Choroid plexus epithelial cell (primary cell): Measurements from ENCODE around the gene TRIM38.
"Not testable (repeated sequence)": the region's sequence is repeated elsewhere in the genome, so short reads cannot be mapped to it uniquely, and the experiment has no call there.

ENCODE experiments used
- DNase-seq: peaks from one replicate; pipeline ENCODE4 v3.0.0-alpha.2; 2010; ENCODE audit warnings: low read depth
- H3K4me3 ChIP-seq: 2 replicates; pipeline ENCODE4 v1.5.1; 2011; ENCODE audit warnings: low read depth, mild to moderate bottlenecking, control low read depth, low read length, moderate library complexity
- TF ChIP-seq, protein P1 (sequence below): conservative IDR thresholded peaks from 2 replicates; pipeline ENCODE4 v1.5.1; 2011; ENCODE audit warnings: low read depth, mild to moderate bottlenecking, control low read depth, inconsistent platforms, low read length, moderate library complexity

The TRIM38 gene

DNA sequence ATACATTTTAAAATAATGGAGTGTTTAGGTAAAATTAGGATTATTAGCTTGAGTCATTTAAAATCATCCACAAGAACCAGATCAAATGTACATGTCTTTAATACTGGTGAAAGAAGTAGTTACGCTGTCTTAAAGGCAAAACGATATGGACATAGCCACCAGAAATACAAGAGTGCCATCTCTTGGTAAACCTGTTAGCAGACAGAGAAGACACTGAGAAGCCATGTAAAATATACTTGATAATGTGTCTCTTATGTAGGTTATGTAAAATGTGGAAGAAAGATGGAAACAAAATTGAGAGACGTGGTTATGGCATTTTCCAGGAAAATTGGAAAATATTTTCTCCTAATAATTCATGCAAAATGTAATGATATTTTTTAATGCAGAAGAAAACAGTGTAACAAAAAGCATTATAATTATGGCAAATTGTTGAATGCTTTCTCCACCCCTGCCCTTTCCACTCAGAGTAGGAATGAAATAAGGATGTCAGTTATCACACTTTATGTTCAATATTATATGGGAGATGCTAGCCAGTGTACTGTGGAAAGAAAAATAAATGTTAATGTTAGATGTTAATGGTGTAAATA is 19.9 kb upstream of the TRIM38 start:
- peak; percentile 82 for DNase-seq
- H3K4me3 ChIP-seq = no peak overlapping the region
- TF ChIP-seq, protein P1, sequence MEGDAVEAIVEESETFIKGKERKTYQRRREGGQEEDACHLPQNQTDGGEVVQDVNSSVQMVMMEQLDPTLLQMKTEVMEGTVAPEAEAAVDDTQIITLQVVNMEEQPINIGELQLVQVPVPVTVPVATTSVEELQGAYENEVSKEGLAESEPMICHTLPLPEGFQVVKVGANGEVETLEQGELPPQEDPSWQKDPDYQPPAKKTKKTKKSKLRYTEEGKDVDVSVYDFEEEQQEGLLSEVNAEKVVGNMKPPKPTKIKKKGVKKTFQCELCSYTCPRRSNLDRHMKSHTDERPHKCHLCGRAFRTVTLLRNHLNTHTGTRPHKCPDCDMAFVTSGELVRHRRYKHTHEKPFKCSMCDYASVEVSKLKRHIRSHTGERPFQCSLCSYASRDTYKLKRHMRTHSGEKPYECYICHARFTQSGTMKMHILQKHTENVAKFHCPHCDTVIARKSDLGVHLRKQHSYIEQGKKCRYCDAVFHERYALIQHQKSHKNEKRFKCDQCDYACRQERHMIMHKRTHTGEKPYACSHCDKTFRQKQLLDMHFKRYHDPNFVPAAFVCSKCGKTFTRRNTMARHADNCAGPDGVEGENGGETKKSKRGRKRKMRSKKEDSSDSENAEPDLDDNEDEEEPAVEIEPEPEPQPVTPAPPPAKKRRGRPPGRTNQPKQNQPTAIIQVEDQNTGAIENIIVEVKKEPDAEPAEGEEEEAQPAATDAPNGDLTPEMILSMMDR = peak; percentile 69

DNA sequence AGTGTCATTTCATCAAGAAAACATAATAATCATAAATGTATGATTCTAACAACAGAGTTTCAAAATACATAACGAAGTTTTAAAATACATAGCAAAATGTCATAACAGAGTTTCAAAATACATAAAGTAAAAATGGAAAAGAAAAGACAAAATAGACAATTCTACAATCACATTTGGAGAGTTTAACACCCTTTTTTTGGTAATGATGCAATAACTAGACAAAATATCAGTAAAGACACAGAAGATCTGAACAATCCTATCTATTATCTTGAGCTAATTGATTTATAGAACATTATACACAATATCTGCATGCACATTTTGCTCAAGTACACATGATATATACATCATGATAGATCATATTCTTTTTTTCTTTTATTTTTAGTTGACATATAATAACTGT is 18.7 kb upstream of the TRIM38 start:
- no peak for DNase-seq
- TF ChIP-seq, protein P1 = no peak
- no peak overlapping the region for H3K4me3 ChIP-seq

DNA sequence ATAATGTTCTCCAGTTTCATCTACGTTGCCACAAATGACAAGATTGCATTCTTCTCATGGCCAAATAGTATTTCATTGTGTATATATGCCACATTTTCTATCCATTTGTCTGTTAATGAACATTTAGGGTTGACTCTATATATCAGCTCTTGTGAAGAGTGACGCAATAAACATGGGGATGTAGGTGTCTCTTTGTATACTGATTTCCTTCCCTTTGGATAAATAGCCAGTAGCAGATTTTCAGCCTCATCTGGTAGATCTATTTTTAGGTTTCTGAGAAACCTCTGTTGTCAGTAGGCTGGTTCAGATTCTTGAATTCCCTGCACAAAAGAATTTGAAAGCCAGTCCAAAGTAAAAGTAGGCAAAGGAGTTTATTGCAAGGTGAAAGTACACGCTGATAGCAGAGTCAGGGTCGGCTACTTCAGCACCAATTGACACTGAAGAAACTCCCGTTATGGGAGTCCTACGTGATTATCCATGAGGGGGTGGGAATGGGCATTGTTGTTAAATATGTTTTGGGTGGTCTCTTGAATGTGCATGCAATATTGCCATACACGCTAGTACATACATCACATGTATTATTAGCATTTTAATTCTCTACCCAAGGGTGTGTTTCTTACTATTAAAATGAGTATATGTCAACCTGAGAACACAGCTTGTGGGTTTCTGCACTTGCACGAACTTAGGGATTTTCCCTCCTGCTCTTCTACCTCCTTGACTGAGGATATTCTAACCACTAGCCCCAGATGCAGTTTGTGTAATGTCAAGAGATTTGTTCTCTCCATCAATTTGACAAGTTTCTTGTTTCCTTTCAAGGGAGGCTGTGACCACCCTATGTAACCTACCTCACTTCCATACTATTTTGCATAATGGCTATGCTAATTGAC is 17.7 kb upstream of the TRIM38 start:
- H3K4me3 ChIP-seq = no peak overlapping the region
- DNase-seq = no peak
- TF ChIP-seq, protein P1 = no peak

DNA sequence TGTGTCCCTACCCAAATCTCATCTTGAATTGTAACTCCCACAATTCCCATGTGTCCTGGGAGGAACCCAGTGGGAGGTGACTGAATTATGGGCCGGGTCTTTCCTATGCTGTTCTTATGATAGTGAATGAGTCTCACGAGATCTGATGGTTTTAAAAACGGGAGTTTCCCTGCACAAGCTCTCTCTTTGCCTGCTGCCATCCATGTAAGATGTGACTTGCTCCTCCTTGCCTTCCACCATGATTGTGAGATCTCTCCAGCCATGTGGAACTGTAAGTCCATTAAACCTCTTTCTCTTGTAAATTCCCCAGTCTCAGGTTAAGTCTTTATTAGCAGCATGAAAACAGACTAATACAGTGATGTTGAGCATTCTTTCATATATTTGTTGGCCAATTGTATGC is 16.9 kb upstream of the TRIM38 start:
- DNase-seq, H3K4me3 ChIP-seq: not testable (repeated sequence)

DNA sequence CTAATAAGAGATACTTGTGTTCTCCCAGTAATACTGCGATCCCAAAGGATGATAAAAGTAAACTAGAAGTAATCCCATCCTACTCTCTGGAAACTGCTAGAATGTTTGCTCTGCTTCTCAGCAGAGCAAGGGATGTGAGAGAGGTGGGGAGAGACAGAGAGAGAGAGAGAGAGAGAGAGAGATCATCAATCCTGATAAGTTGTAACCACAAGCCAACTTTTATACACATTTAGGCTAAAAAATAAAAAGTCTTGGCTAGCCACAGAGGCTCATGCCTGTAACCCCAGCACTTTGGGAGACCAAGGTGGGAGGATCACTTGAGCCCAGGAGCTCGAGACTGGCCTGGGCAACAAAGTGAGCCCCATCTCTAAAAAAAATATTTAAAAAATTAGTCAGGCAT is 16.0 kb upstream of the TRIM38 start:
- DNase-seq = no peak
- H3K4me3 ChIP-seq = no peak overlapping the region
- TF ChIP-seq, protein P1 = no peak

DNA sequence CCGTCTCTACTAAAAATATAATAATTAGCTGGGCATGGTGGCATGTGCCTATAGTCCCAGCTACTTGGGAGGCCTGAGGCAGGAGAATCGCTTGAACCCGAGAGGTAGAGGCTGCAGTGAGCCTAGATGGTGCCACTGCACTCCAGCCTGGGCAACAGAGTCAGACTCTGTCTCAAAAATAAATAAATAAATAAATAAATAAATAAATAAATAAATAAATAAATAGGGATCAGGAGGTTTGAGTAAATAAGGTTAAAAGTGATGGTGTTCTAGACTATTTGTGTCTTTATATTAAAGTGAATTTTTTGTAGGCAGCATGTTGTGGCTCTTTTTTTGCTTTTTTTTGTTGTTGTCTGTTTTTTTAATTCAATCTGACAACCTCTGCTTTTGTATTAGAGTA is 15.1 kb upstream of the TRIM38 start:
- not testable (repeated sequence) for H3K4me3 ChIP-seq, DNase-seq

DNA sequence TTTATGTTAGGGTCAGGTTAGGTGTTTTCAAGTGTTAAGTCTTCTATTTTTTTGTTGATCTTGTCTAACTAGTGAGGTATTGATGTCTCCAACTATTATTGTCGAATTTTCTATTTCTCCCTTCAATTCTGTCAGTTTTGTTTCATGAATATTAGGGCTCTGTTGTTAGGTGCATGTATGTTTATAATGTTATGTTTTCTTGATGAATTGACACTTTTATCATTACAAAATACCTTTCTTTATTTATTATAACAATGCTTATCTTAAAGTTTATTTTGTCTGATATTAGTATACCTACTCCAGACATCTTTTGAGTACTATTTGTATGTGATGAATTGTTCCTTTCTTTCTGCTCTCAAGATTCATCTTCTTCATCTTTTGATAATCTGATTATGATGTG is 12.9 kb upstream of the TRIM38 start:
- DNase-seq = no peak
- TF ChIP-seq, protein P1 = no peak
- H3K4me3 ChIP-seq = no peak overlapping the region

DNA sequence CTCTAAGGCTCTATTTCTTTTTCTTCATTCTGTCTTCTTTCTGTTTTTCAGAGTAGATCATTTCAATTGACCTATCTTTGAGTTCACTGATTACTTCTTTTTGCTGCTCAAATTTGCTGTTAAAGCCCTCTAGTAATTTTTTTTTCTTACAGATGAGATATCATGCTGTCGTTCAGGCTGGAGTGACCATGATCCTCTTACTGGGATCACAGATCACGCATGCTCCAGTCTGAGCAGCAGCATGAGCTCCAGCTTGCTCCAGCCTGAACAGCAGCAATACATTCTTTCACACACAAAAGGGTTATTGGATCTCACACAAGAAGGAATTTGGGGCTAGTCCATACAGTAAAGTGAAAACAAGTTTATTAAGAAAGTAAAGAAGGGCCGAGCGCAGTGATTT is 12.3 kb upstream of the TRIM38 start:
- no peak overlapping the region for H3K4me3 ChIP-seq
- TF ChIP-seq, protein P1 = no peak
- DNase-seq = no peak
